Measurements from ENCODE around the gene DOCK11. TPM values are rescaled to one million over a fixed set of nuclear protein-coding genes. Genes with fewer than 3 reads are reported as not detected.
A peak's percentile ranks its signal among the peaks of the same experiment; 100 is the strongest.

The DOCK11 gene
- total and polyA plus RNA-seq, 9 of the 15 experiments (the other 6 are each of a cell fraction or from before 2014, with no cell fraction given): 41.8 to 77.8 (median 50.9) TPM

DNA sequence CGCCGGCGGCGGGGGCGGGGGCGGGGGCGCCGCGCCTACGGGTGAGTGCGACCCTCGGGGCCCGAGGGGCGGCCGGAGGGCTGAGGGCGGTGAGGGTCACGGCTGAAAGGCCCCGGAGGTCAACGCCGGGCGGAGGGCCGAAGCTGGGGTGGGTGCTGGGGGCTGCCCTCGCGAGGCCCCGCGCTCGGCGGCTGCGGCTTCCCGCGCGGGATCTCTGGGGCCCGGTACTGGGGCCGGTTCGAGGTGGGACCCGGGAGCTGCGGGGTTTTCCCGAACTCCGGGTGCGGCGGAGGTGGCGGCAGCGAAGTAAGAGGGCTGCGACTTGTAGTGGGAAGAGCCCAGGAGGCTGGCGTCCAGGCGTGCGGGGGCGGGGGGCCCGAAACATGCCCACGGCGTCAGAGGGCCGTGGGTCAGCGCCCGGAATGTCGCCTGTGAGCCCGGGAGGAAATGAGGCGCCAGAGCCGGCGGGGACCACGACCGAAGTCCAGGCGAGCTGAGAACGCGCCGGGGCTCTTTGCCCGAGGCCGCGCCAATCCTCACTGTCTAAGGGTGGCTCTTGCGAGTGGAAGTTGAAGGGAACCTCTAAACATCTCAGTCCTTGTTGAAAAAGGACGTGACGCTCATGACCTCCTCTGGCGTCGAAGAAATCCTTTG is 232.2 kb downstream of the DOCK11 start (continued):
- TF ChIP-seq, protein P1, sequence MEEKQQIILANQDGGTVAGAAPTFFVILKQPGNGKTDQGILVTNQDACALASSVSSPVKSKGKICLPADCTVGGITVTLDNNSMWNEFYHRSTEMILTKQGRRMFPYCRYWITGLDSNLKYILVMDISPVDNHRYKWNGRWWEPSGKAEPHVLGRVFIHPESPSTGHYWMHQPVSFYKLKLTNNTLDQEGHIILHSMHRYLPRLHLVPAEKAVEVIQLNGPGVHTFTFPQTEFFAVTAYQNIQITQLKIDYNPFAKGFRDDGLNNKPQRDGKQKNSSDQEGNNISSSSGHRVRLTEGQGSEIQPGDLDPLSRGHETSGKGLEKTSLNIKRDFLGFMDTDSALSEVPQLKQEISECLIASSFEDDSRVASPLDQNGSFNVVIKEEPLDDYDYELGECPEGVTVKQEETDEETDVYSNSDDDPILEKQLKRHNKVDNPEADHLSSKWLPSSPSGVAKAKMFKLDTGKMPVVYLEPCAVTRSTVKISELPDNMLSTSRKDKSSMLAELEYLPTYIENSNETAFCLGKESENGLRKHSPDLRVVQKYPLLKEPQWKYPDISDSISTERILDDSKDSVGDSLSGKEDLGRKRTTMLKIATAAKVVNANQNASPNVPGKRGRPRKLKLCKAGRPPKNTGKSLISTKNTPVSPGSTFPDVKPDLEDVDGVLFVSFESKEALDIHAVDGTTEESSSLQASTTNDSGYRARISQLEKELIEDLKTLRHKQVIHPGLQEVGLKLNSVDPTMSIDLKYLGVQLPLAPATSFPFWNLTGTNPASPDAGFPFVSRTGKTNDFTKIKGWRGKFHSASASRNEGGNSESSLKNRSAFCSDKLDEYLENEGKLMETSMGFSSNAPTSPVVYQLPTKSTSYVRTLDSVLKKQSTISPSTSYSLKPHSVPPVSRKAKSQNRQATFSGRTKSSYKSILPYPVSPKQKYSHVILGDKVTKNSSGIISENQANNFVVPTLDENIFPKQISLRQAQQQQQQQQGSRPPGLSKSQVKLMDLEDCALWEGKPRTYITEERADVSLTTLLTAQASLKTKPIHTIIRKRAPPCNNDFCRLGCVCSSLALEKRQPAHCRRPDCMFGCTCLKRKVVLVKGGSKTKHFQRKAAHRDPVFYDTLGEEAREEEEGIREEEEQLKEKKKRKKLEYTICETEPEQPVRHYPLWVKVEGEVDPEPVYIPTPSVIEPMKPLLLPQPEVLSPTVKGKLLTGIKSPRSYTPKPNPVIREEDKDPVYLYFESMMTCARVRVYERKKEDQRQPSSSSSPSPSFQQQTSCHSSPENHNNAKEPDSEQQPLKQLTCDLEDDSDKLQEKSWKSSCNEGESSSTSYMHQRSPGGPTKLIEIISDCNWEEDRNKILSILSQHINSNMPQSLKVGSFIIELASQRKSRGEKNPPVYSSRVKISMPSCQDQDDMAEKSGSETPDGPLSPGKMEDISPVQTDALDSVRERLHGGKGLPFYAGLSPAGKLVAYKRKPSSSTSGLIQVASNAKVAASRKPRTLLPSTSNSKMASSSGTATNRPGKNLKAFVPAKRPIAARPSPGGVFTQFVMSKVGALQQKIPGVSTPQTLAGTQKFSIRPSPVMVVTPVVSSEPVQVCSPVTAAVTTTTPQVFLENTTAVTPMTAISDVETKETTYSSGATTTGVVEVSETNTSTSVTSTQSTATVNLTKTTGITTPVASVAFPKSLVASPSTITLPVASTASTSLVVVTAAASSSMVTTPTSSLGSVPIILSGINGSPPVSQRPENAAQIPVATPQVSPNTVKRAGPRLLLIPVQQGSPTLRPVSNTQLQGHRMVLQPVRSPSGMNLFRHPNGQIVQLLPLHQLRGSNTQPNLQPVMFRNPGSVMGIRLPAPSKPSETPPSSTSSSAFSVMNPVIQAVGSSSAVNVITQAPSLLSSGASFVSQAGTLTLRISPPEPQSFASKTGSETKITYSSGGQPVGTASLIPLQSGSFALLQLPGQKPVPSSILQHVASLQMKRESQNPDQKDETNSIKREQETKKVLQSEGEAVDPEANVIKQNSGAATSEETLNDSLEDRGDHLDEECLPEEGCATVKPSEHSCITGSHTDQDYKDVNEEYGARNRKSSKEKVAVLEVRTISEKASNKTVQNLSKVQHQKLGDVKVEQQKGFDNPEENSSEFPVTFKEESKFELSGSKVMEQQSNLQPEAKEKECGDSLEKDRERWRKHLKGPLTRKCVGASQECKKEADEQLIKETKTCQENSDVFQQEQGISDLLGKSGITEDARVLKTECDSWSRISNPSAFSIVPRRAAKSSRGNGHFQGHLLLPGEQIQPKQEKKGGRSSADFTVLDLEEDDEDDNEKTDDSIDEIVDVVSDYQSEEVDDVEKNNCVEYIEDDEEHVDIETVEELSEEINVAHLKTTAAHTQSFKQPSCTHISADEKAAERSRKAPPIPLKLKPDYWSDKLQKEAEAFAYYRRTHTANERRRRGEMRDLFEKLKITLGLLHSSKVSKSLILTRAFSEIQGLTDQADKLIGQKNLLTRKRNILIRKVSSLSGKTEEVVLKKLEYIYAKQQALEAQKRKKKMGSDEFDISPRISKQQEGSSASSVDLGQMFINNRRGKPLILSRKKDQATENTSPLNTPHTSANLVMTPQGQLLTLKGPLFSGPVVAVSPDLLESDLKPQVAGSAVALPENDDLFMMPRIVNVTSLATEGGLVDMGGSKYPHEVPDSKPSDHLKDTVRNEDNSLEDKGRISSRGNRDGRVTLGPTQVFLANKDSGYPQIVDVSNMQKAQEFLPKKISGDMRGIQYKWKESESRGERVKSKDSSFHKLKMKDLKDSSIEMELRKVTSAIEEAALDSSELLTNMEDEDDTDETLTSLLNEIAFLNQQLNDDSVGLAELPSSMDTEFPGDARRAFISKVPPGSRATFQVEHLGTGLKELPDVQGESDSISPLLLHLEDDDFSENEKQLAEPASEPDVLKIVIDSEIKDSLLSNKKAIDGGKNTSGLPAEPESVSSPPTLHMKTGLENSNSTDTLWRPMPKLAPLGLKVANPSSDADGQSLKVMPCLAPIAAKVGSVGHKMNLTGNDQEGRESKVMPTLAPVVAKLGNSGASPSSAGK (IDR thresholded peaks at IDR 0.05): peak; percentile 14; the same call in 1 of the 2 replicates
- no peak for TF ChIP-seq SLC30A9 (CRISPR knock-in tag; IDR thresholded peaks at IDR 0.05)
- TF ChIP-seq COPS2 (conservative IDR thresholded peaks at IDR 0.05): no peak
- no peak for TF ChIP-seq EP400 (IDR thresholded peaks at IDR 0.05)
- TF ChIP-seq ZNF354B (CRISPR knock-in tag; IDR thresholded peaks at IDR 0.05): no peak
- TF ChIP-seq RHOXF2B (CRISPR knock-in tag; conservative IDR thresholded peaks at IDR 0.05): no peak
- no peak for TF ChIP-seq ELF2 (CRISPR knock-in tag; IDR thresholded peaks at IDR 0.05)
- no peak for TF ChIP-seq TSC22D4 (tag; IDR thresholded peaks at IDR 0.05)
- no peak for TF ChIP-seq ARID2 (IDR thresholded peaks at IDR 0.05)
- 0 out of 2 replicates have a peak, but pooled peaks have one; percentile 16 for TF ChIP-seq MTA3 (IDR thresholded peaks at IDR 0.05; ENCODE audit: borderline replicate concordance)
- TF ChIP-seq RAD21 (CRISPR knock-in tag; conservative IDR thresholded peaks at IDR 0.05 in 1 of 2, IDR thresholded peaks at IDR 0.05 in 1 of 2): no peak
- TF ChIP-seq, protein P2, sequence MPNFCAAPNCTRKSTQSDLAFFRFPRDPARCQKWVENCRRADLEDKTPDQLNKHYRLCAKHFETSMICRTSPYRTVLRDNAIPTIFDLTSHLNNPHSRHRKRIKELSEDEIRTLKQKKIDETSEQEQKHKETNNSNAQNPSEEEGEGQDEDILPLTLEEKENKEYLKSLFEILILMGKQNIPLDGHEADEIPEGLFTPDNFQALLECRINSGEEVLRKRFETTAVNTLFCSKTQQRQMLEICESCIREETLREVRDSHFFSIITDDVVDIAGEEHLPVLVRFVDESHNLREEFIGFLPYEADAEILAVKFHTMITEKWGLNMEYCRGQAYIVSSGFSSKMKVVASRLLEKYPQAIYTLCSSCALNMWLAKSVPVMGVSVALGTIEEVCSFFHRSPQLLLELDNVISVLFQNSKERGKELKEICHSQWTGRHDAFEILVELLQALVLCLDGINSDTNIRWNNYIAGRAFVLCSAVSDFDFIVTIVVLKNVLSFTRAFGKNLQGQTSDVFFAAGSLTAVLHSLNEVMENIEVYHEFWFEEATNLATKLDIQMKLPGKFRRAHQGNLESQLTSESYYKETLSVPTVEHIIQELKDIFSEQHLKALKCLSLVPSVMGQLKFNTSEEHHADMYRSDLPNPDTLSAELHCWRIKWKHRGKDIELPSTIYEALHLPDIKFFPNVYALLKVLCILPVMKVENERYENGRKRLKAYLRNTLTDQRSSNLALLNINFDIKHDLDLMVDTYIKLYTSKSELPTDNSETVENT (CRISPR knock-in tag; IDR thresholded peaks at IDR 0.05): no peak
- TF ChIP-seq BDP1 (IDR thresholded peaks at IDR 0.05; ENCODE audit: insufficient read depth, insufficient read length): no peak
- peak; percentile 7 for TF ChIP-seq FIP1L1 (IDR thresholded peaks at IDR 0.05; ENCODE audit: low read depth, low read length, poor library complexity, severe bottlenecking)
- TF ChIP-seq PHF8 (IDR thresholded peaks at IDR 0.05; ENCODE audit: borderline replicate concordance, low read length): peak; percentile 48; the same call in 1 of the 2 replicates
